RWPE1 (cell line): ENCODE data around the gene NT5DC3.
A peak's percentile ranks its signal among the peaks of the same experiment; 100 is the strongest.

ENCODE experiments used
- CTCF ChIA-PET: fragments of 350-600 bp; sonication (Branson Sonifier 250); formaldehyde crosslinking; extraction: SDS; loops from one replicate; lab custom pipeline; 2021; lab: Yijun Ruan, JAX
- POLR2A ChIA-PET: fragments of 400-600 bp; formaldehyde crosslinking; extraction: SDS; loops from one replicate; lab custom pipeline; 2020; ENCODE audit warnings: antibody characterized with exemption; ENCODE audit not compliant: low non-redundant PET; lab: Yijun Ruan, JAX
- DNase-seq: peaks from one replicate; pipeline ENCODE4 v3.0.0; 2012; ENCODE audit warnings: low spot score
- H3K27ac ChIP-seq: fragments of 450-650 bp; 2 replicates; pipeline ENCODE4 v1.5.1; 2017
- CTCF ChIP-seq: fragments of 450-650 bp; conservative IDR thresholded peaks from 2 replicates; pipeline ENCODE4 v1.5.1; 2017; ENCODE audit warnings: low read depth, mild to moderate bottlenecking

The NT5DC3 gene

DNA sequence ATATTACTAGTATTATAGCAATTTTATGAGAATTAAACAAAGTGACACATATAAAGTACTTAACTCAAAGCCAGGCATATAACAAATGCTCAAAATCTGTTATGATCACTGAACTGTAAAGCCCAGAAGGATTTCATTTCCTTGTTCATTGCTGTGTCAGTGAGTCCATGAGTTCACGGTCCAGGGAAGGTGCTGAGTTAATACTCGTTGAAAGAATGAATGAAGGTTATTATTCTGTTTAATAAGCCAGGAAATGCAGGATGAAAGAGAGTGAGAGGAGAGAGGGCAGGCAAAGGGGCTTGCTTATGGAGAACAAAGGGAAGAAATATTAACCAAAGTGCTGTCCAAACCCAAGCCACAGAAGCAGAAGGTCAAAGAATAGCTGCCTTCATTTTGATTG is 40.2 kb upstream of the NT5DC3 start:
- ChIA-PET POLR2A (no interaction called here), CTCF (no interaction called here)
- TF ChIP-seq CTCF: no peak
- H3K27ac ChIP-seq: no peak overlapping the region
- no peak for DNase-seq

GRCh38 chr12:103880299-103881142 is 39.5 kb upstream of the NT5DC3 start:
- DNase-seq: peak; percentile 69
- ChIA-PET POLR2A (no interaction called here), CTCF (interaction anchor here (0.6 to 1.4 kb wide), 3 partner anchors 10 to 280 kb away, joined by 3 to 4 read pairs (median 3); no protein-coding TSS in a partner anchor)
- TF ChIP-seq CTCF: no peak
- H3K27ac ChIP-seq: no peak overlapping the region

DNA sequence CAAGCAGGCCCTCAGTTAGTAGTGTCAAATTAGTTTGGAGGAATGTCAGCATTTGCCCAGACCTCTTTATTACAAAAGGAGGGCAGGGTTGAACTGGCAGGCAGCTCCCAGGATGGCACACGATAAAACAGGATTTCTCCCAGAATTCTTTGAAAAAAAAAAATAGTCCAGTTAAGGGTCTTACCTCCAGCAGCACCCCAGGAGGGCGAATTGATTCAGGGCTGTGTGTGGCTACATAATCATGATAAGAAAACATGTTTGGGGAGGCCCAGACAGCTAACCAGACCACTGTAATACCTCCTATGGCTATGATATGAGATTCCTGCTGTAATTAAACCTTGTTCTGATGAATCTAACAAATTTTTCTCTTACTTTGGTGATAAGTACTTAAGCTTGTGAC is 38.8 kb upstream of the NT5DC3 start:
- ChIA-PET POLR2A (no interaction called here), CTCF (interaction anchor here (0.6 to 1.4 kb wide), 2 partner anchors 9 to 281 kb away, joined by 3 read pairs; no protein-coding TSS in a partner anchor)
- no peak overlapping the region for H3K27ac ChIP-seq
- no peak for TF ChIP-seq CTCF
- DNase-seq: no peak

DNA sequence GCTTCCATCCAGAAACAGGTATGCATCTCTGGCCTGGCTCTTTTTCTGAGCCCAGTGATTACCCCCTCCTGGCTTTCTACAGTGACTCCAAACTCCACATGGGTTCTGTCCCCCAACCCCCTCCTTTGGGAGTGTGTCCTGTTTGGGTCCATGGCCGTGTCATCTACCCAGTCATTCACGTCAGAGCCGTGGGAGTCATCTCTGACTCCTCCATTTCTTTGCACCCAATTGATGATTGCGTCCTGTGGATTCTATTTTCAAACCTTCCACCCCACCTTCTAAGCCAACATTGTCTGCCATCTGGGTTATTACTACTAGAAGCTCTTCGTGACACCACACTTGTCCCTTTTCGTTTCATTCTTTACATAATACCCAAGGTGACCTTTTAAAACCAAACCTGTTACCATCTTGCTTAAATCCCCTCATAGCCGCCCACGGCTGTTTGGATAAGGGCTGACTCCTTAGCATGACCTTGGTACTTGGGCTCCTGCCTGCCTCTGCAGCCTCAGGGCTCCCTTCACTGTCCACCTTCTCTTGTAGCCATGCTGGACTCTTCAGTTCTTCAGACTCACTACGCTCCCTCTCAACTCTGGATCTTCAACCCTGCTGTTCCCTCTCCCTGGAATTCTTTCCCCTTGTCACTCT is 38.1 kb upstream of the NT5DC3 start:
- H3K27ac ChIP-seq: no peak overlapping the region
- ChIA-PET CTCF (interaction anchor here (1.4 kb wide), 1 partner anchor 8 kb away, joined by 3 read pairs; no protein-coding TSS in a partner anchor), POLR2A (no interaction called here)
- TF ChIP-seq CTCF: no peak
- DNase-seq: no peak

- DNase-seq: peak; percentile 81
- ChIA-PET POLR2A (no interaction called here), CTCF (interaction anchor here (0.6 to 1.1 kb wide), 3 partner anchors 107 to 1005 kb away, joined by 3 read pairs; no protein-coding TSS in a partner anchor)
- H3K27ac ChIP-seq: no peak overlapping the region
- peak; percentile 79 for TF ChIP-seq CTCF
Measured at GRCh38 chr12:103877934-103878510, 37.0 kb upstream of the NT5DC3 start.

GRCh38 chr12:103877288-103877687 is 36.3 kb upstream of the NT5DC3 start:
- POLR2A ChIA-PET: no interaction called here
- H3K27ac ChIP-seq: no peak overlapping the region
- CTCF ChIA-PET: interaction anchor here (0.7 to 1.1 kb wide), 2 partner anchors 106 to 249 kb away, joined by 3 read pairs; no protein-coding TSS in a partner anchor
- TF ChIP-seq CTCF: no peak
- DNase-seq: no peak
